ENCODE data around the gene SLTM.

GRCh38 chr15:58873267-58873666 is 60.2 kb downstream of the SLTM start:
- no peak for TF ChIP-seq POLR2A (IDR thresholded peaks at IDR 0.05; ENCODE audit: low read depth, low read length)
- TF ChIP-seq TAF1 (IDR thresholded peaks at IDR 0.05; ENCODE audit: borderline replicate concordance, low read depth, low read length): no peak

Data from GM12892 (cell line).